Adrenal gland (tissue), 5 donors: ENCODE data around the gene THAP8.

ENCODE experiments used
- CTCF ChIP-seq, 6 experiments: fragments of 450-650 bp in 4 of 6; fragments of 200-600 bp in 2 of 6; sonication (generic) in 1 of 6; IDR thresholded peaks; 1 replicate in 5 of 6; 2 replicates in 1 of 6; pipeline versions ENCODE4 v1.5.1 to v1.8.0; 2016 to 2021; ENCODE audit warnings: antibody characterized with exemption in 6 of 6, mild to moderate bottlenecking in 2 of 6, moderate library complexity in 1 of 6
- POLR2A ChIP-seq, 2 donors: fragments of 450-650 bp; IDR thresholded peaks; one replicate each; pipeline ENCODE4 v1.6.1; 2017; ENCODE audit warnings: antibody characterized with exemption in 2 of 2, mild to moderate bottlenecking in 2 of 2, moderate library complexity in 1 of 2
- donor health status: DM: no; HTN: no; CAD: no.

- no peak for TF ChIP-seq CTCF (IDR thresholded peaks at IDR 0.05)
- no peak for TF ChIP-seq POLR2A (IDR thresholded peaks at IDR 0.05)
These were observed 57.3 kb downstream of the THAP8 start for GRCh38 chr19:35996777-35997176.
